Brain pericyte (primary cell): ENCODE results near the gene SLFN12L.
"Not testable (repeated sequence)": the region's sequence is repeated elsewhere in the genome, so short reads cannot be mapped to it uniquely, and the experiment has no call there.

ENCODE experiments used
- DNase-seq: peaks from one replicate; pipeline ENCODE4 v3.0.0-alpha.2; 2012; ENCODE audit warnings: low read depth, low spot score

Gene SLFN12L

DNA sequence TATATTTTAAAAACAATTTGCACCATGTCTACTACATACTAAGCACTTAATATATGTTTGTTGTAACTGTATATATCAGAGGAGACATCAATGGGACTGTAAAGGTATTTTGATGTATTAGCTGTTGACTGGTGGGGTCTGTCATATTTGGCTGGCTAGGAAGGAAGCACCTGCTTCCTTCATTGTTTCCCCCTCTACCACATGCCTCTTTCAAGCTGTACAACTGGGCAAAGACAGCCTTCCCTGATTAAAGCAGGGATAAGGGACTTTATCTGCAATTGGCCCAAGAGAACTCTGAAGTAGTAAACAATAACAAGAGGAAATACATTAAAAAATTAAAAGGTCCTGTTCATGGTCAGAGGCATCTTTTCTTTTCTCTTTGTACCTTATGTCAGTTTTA is 5.5 kb upstream of the SLFN12L start:
- DNase-seq: no peak

DNA sequence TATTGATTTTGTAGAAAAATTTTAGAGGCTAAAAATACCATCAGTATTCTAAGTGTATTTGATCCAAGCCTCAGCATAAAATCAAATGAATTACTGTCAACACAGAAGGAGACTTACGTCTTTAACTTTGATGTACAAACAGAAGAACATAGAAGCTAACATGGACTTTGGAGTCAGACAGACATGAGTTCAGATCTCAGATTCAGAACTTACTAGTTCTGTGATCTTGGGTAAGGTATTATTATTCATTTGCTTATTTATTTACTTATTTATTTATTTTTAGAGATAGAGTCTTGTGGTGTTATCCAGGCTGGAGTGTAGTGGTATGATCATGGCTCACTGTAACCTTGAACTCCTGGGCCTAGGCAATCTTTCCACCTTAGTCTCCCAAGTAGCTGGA is 4.0 kb upstream of the SLFN12L start:
- DNase-seq: no peak

DNA sequence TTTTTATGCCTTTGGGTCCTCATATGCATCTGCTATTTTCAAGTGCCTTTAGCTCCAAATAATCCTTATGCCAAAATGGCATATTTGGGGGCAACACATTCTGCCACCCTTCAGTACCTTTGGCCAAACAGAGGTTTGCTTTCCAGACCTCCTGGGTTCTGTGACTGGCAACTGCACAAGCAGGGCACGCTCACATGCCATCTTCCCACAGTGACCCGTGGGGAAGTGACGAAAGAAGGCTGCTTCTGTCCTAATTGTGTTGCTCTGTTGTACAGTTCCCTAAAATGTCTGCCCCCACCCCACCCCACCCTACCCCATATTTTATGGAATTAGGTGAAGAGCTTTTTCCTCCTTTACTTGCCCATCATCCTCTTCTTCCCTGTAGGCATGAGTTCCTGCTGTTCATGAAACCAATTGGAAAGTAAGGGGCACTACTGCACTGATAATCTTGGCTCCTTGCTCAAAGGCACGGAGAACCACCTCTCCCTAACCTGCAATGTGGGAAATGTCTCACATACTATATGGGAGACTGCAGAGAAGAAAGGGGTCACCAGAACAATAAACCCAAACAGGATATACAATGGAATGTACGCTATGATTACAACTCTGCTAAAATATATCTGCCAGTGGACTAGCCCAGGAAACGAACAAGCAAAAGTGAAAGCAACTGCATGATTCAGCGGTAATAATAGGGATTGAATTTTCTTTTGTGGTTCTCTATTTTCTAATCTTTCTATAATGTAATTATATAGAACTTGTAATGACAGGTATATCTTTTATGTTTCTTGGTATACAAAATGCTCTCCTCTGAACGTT is 3.3 kb upstream of the SLFN12L start:
- DNase-seq: no peak

DNA sequence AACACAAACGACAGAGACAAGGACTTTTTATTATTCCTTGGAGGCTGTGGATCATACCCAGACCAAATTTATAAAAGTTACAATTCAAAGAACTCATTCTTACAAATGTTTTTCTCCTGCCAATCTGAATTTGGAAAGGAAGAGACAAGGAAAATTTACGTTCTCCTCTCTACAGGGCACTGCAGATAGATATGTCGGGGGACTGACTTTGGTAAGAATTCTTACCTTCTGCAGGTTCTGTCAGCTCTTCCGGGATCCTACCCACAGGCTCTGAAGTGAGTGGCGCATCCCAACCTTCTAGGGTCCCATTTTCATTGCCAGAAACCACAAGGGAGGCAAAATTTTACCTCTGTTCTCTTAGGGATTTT is 2.2 kb upstream of the SLFN12L start:
- DNase-seq: no peak

DNA sequence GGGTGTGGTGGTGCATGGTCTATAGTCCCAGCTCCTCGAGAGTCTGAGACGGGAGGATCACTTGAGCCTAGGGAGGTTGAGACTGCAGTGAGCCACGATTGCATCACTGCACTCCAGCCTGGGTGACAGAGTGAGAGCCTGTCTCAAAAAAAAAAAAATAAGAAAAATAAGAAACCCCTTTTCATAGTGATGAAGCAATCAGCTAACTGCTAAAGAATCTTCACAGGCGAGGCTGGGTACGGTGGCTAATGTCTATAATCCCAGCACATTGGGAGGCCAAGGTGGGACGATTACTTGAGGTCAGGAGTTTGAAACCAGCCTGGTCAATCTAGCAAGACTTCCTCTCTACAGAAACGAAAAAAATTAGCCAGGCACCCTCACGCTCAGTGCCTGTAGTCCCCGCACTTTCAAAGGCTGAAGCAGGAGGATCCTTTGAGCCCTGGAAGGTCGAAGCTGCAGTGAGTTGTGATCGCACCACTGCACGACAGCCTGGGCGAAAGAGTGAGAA is 760 bp downstream of the SLFN12L start:
- no peak for DNase-seq

DNA sequence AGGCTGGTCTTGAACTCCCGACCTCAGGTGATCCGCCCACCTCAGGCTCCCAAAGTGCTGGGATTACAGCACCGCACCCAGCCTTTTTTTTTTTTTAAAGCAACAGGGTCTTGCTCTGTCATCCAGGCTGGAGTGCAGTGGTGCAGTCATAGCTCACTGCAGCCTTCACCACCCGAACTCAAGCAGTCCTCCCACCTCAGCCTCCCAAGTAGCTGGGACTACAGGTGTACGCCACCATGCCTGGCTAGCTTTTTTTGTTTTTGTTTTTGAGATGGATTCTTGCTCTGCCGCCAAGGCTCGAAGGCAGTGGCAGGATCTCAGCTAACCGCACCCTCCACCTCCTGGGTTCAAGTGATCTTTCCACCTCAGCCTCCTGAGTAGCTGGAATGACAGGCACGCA is 2.1 kb downstream of the SLFN12L start:
- DNase-seq: not testable (repeated sequence)

DNA sequence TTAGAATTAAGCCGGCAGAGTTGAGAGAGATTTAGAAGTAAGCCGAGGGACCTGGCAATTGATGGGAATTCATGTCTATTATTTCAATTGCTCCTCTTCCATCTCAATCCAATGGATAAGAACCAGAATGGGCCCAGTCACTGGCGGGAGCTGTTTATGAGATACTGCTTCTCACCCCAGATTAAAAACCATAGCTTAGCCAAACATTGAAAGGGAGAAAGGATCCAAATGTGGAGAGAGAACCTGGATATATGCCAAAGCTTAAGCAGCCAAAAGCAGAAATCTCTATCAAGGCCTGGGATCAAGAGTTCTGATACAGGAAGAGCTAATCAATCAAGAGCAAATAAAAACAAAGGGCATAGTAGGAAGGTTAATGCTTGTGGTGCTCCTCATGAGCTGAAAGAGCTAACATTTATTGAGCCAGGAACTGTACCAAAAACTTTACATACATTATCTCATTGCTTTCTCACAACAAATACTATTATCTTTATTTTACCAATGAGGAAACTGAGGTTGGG is 2.8 kb downstream of the SLFN12L start:
- no peak for DNase-seq

DNA sequence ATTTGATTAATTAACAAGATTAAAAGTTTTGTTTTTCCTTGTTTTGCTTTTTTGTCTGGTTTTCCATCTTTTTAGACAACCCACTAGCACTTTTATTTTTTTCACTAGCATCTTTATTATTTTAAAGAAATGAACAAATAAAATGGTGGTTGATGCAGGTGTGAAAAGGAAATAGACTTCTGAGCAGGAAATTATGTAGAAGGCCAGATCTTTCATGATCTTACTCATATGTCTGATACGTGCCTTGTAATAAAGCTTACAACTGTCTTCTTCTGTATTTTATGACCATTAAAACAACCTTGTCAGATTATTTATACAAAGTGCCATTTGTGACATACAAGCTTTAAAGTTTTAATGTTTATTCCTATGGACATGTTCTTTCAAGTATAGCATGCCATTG is 6.3 kb downstream of the SLFN12L start:
- no peak for DNase-seq

DNA sequence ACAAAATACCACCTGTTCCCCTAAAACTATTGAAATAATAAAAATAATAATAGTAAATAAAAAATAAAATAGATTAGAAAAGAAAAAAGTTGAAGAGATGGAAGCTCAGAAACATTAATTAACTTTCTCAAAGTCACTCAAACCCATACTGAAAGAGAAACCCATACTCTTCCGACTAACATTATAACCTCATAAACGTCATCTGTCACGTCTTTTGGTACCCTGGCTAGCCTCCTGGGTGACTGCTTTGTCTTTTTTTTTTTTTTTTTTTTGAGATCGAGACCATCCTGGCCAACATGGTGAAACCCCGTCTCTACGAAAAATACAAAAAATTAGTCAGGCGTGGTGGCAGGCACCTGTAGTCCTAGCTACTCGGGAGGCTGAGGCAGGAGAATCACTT is 7.6 kb downstream of the SLFN12L start:
- DNase-seq: no peak

DNA sequence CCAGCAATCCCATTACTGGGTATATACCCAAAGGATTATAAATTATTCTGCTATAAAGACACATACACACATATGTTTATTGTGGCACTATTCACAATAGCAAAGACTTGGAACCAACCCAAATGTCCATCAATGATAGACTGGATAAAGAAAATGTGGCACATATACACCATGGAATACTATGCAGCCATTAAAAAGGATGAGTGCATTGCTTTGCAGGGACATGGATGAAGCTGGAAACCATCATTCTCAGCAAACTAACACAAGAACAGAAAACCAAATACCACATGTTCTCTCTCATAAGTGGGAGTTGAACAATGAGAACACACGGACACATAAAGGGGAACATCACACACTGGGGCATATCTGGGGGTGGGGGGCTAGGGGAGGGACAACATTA is 8.2 kb downstream of the SLFN12L start:
- not testable (repeated sequence) for DNase-seq

DNA sequence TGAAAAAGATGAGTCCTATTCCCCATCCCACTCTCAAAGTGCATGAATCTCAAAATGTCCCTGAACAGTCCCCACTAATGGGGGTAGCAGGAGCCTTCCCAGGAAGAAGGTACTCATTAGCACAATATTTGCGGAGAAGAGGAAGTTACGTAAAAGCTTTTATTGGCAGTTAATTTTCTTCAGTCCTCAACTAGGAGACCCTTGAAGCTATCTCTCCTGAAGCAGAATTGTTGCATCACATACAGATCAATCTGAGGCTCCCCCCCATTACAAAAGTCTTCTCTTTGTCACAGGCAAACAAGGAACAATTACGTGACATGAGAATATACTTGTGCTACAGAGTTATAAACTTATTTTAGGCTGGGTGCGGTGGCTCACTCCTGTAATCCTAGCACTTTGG is 14.2 kb downstream of the SLFN12L start:
- no peak for DNase-seq

DNA sequence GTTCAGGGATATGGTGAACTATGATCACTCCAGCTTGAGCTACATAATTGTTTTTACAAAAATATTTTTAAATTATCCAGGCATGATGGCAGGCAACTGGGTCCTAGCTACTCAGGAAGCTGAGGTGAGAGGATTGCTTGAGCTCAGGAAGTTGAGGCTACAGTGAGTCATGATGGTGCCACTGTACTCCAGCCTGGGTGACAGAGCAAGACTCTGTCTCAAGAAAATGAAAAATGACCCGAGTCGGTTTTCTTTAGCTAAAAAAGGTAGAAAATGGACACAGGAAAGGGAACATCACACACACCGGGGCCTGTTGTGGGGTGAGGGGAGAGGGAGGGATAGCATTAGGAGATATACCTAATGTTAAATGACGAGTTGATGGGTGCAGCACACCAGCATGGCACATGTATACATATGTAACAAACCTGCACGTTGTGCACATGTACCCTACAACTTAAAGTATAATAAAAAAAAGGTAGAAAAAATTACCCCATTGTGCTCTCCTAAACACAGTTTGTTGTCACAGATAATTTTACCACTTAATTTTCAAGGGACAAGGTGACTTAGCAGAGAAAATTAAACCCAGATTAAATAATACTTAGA is 15.7 kb downstream of the SLFN12L start:
- not testable (repeated sequence) for DNase-seq

DNA sequence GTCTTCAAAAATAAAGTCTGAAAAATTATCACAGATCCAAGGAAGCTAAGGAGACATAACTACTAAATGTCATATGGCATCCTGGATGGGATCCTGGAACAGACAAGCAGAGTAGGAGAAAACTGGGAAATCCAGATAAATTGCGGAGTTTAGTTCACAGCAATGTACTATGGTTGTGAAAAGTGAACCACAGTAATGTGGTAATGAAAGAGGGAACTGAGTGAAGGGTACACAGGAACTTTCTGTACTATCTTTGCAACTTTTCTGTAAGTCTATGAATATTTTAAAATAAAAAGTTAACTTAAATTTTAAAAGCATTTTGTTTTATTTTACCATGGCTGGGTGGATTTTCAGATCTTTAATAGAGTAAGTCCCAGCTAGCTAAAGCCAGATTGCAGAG is 16.3 kb downstream of the SLFN12L start:
- DNase-seq: no peak

DNA sequence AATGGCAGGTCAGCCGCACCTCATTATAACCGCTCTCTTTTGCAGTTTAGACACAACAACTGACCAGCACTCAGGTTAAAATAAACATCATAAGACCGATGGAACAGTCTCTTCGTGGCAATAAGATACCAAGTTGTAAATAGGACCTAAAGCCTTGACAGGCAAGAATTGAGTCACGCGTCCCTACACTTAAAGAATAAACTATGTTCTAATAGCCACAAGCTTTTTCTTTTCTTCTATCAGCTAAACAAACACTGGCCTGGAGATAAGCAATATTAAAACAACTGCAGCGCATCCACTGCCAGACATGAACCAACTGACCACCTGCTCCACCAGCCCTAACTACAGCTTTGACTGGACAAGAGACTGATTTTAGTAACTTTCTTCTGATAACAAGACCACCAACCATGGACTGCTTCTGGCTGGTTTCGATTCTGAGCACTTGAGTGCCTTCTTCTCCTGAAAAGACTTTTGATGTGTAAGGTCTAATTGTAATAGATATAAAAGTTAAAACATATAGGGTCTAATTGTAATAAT is 17.5 kb downstream of the SLFN12L start:
- no peak for DNase-seq

DNA sequence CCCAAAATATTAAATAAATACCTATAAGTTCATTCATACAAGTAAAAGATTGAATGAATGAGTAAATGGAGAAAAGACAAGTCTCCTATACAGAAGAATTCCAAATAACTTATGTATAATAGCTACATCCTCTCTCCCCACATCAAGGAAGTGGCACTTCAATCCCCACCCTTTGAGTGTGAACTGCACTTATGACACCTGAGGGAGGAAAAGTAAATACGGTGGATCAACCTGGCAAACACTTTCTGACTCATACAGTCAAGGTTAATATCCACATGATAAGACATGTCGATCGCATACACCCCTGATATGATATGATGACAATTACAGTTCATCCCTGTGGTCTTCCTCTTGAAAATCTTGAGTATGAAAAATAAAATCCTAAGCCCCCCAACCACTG is 18.0 kb downstream of the SLFN12L start:
- DNase-seq: no peak

DNA sequence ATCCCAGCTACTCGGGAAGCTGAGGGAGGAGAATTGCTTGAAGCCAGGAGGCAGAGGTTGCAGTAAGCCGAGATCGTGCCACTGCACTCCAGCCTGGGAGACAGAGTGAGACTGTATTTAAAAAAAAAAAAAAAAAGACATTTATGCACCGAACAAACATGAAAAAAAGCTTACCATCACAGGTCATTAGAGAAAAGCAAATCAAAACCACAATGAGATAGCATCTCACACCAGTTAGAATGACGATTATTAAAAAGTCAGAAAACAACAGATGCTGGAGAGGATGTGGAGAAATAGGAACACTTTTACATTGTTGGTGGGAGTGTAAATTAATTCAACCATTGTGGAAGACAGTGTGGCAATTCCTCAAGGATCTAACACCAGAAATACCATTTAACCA is 19.0 kb downstream of the SLFN12L start:
- DNase-seq: not testable (repeated sequence)

DNA sequence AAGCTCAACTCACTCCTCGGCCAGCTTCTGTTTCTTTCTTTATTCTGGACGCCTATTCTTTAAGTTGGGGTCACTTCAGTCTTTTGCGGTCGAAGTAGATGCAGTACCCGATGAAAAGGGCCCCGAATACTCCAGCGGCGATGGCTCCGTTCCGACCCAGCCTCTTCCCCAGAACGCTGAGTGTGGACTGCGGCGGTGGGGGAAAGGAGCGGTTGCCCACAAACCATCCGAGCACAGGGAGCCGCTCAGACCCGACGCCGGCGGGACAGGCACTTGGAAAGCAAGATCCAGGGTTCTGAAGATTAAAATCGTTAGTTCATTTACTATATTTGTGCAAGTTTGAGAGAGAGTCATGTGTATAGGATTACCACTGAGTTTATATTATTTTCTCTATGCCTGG is 22.5 kb downstream of the SLFN12L start:
- no peak for DNase-seq

DNA sequence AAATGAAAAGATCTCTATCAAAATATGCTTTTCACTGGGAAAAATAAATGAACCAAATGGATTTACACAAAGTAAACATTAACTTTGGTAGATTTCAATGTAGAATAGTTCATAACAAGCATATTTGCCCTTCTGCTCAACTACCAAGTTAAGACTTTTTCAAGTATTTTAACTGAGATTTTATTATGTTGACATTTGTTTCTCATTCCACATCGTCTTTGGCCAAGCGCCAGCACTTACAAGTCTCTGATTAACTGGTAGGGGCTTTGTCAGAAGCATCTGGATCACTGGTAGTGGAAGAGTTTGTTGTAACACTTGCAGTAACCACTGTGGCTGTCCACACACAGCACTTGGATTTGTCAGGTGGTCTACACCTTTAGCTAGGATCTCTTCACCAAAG is 22.9 kb downstream of the SLFN12L start:
- no peak for DNase-seq

DNA sequence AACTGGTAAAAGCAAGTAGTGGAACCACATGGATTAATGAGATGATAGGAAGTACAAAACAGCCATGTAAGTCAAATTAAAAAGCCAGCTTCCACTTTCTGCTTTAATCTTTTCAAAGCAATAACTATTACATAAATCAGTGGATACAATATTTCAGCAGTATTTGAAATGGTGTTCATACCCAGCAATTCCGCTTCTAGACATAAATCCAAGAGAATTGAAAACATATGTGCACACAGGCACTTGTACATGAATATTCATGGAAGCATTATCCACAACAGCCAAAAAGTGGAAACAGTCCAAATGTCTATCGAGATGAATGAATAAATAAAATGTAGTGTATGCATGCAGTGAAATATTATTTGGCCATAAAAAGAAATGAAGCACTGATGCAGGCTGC is 27.4 kb downstream of the SLFN12L start:
- no peak for DNase-seq

DNA sequence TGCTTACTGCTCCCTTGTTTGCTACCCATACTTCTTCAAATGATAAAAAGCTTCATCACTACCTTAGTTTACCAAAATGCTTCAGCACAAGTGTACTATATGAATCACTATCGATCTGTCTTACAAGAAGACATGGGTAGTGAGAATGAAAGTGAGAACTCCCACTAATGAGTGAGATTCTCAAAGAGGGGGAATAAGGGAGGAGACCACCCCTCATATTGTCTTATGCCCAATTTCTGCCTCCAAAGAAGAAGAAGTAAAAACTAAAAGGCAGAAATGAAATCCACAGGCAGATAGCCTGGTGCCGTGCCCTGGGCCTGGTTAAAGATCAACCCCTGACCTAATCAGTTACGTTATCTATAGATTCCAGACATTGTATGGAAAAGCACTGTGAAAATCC is 29.8 kb downstream of the SLFN12L start:
- DNase-seq: not testable (repeated sequence)

DNA sequence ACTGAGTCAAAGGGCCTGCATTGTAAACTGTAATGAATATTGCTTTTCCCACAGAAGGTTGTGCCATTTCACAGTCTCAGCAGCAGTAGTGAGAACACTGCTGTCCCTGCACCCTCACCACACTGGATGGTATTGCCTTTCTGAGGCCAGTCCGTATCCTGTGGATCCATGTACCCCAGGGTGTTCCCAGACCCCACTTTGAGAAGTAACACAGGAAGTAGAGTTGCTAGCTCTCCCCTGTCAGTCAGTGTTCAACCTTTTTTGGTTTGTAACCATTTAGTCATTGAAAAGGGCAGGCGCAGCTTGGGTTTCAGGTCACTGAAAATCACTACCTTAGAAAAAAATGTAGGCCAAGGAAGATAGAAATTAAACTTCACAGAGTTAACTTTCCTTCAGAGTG is 37.9 kb downstream of the SLFN12L start:
- DNase-seq: no peak

DNA sequence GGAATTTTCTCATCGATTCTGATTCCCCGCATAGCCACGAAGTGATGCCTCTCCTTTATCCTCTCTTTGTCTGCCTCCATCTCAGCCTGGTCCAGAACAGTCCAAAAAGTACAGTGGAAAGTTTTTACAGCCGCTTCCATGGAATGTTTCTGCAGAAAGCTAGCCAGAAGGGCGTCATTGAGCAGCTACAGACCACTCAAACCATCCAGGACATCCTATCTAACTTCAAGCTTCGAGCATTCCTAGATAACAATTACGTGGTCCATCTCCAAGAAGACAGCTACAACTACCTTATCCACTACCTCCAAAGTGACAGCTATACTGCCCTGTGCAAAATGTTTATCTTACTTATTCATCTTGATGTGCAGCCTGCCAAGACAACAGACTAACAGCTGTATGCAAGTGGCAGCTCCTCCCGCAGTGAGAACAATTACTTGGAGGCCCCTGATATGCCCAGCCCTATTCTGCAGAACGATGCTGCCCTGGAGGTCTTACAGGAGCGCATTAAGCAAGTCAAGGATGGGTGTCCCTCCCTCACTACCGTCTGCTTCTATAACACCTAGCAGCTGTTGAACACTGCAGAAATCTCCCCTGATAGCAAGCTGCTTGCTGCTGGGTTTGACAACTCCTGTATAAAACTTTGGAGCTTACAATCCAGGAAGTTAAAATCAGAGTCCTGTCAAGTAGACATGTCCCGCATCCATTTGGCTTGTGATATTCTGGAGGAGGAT is 38.9 kb downstream of the SLFN12L start:
- no peak for DNase-seq
